ENCODE results near the gene STEAP3.

STEAP3 gene

GRCh38 chr2:119294671-119295070, 71.0 kb downstream of the STEAP3 start:
- DNase-seq (no peak), ATAC-seq (no peak)

GRCh38 chr2:119295688-119296375, 72.2 kb downstream of the STEAP3 start:
- no peak for ATAC-seq
- no peak for DNase-seq

GRCh38 chr2:119301413-119301812, 77.8 kb downstream of the STEAP3 start:
- no peak for DNase-seq
- ATAC-seq: no peak

- no peak for ATAC-seq
- DNase-seq: no peak
Measured at GRCh38 chr2:119304847-119305246, 81.2 kb downstream of the STEAP3 start.

- DNase-seq (no peak), ATAC-seq (no peak)
Measured at GRCh38 chr2:119305497-119306195, 82.0 kb downstream of the STEAP3 start.

- no peak for ATAC-seq
- no peak for DNase-seq
Measured at GRCh38 chr2:119306196-119306590, 82.6 kb downstream of the STEAP3 start.

- ATAC-seq (no peak), DNase-seq (no peak)
Measured at GRCh38 chr2:119307419-119308140, 83.9 kb downstream of the STEAP3 start.

- ATAC-seq (no peak), DNase-seq (no peak)
Measured at GRCh38 chr2:119308793-119309330, 85.2 kb downstream of the STEAP3 start.

- DNase-seq: no peak
- ATAC-seq: no peak
Measured at GRCh38 chr2:119311371-119311770, 87.7 kb downstream of the STEAP3 start.

- ATAC-seq: no peak
Measured at GRCh38 chr2:119311831-119312230, 88.2 kb downstream of the STEAP3 start.

More at GRCh38 chr2:119311831-119312230, 88.2 kb downstream of the STEAP3 start:
- DNase-seq: no peak

All from stimulated activated naive CD8-positive, alpha-beta T cell treated with anti-CD3 and anti-CD28 coated beads, Interleukin-15, Interleukin-2, amounts not matched to agents 100 U/mL and 50 U/mL, for 24 hours (primary cell).